ENCODE data around the gene FRAS1.
"Not testable (repeated sequence)": the region's sequence is repeated elsewhere in the genome, so short reads cannot be mapped to it uniquely, and the experiment has no call there.

Gene FRAS1

GRCh38 chr4:78057135-78057599, at the start of gene FRAS1:
TSS of gene FRAS1 (plus strand) at chr4:78057323. CDS start at chr4:78058010, 687 bp downstream.
- no peak for DNase-seq (ENCODE audit: low read depth in 4 of 4, low spot score in 1 of 4)

GRCh38 chr4:78011003-78011402, 46.1 kb upstream of the FRAS1 start:
- DNase-seq (ENCODE audit: low read depth in 4 of 4, low spot score in 1 of 4), result not testable (repeated sequence)

- DNase-seq (ENCODE audit: low read depth in 4 of 4, low spot score in 1 of 4), result no peak
These were observed 41.9 kb upstream of the FRAS1 start for GRCh38 chr4:78014889-78015886.

GRCh38 chr4:78018271-78019049, 38.7 kb upstream of the FRAS1 start:
- DNase-seq (ENCODE audit: low read depth in 4 of 4, low spot score in 1 of 4), result no peak

- DNase-seq (ENCODE audit: low read depth in 4 of 4, low spot score in 1 of 4), result no peak
These were observed 37.7 kb upstream of the FRAS1 start for GRCh38 chr4:78019414-78019813.

- no peak for DNase-seq (ENCODE audit: low read depth in 4 of 4, low spot score in 1 of 4)
These were observed 36.4 kb upstream of the FRAS1 start for GRCh38 chr4:78020677-78021076.

GRCh38 chr4:78022517-78022916, 34.6 kb upstream of the FRAS1 start:
- DNase-seq (ENCODE audit: low read depth in 4 of 4, low spot score in 1 of 4), result no peak

GRCh38 chr4:78024085-78024484, 33.0 kb upstream of the FRAS1 start:
- no peak for DNase-seq (ENCODE audit: low read depth in 4 of 4, low spot score in 1 of 4)

GRCh38 chr4:78024576-78025091, 32.5 kb upstream of the FRAS1 start:
- no peak for DNase-seq (ENCODE audit: low read depth in 4 of 4, low spot score in 1 of 4)

GRCh38 chr4:78031417-78031950, 25.6 kb upstream of the FRAS1 start:
- DNase-seq (ENCODE audit: low read depth in 4 of 4, low spot score in 1 of 4), result no peak

- no peak for DNase-seq (ENCODE audit: low read depth in 4 of 4, low spot score in 1 of 4)
These were observed 24.7 kb upstream of the FRAS1 start for GRCh38 chr4:78032446-78032845.

GRCh38 chr4:78032929-78033328, 24.2 kb upstream of the FRAS1 start:
- DNase-seq (ENCODE audit: low read depth in 4 of 4, low spot score in 1 of 4), result no peak

GRCh38 chr4:78033861-78034260, 23.3 kb upstream of the FRAS1 start:
- DNase-seq (ENCODE audit: low read depth in 4 of 4, low spot score in 1 of 4), result no peak

GRCh38 chr4:78038704-78039103, 18.4 kb upstream of the FRAS1 start:
- no peak for DNase-seq (ENCODE audit: low read depth in 4 of 4, low spot score in 1 of 4)

- DNase-seq (ENCODE audit: low read depth in 4 of 4, low spot score in 1 of 4), result no peak
These were observed 17.4 kb upstream of the FRAS1 start for GRCh38 chr4:78039678-78040077.

GRCh38 chr4:78040431-78040830, 16.7 kb upstream of the FRAS1 start:
- no peak for DNase-seq (ENCODE audit: low read depth in 4 of 4, low spot score in 1 of 4)

GRCh38 chr4:78047366-78047765, 9.8 kb upstream of the FRAS1 start:
- DNase-seq (ENCODE audit: low read depth in 4 of 4, low spot score in 1 of 4), result no peak

GRCh38 chr4:78056265-78057129, 626 bp upstream of the FRAS1 start:
- no peak for DNase-seq (ENCODE audit: low read depth in 4 of 4, low spot score in 1 of 4)

- no peak for DNase-seq (ENCODE audit: low read depth in 4 of 4, low spot score in 1 of 4)
These were observed 752 bp downstream of the FRAS1 start for GRCh38 chr4:78057600-78058550.

All from stimulated activated CD4-positive, alpha-beta T cell treated with anti-CD3 and anti-CD28 coated beads, Interleukin-1b, Interleukin-23, amount 100 ng/mL, for 24 hours (primary cell).